ENCODE results near the gene PAQR9. TPM values are rescaled to one million over a fixed set of nuclear protein-coding genes. Genes with fewer than 3 reads are reported as not detected.

PAQR9 gene
- total RNA-seq, 2 experiments from 2014 or later = not detected

- no peaks in the 10 kb centered on the region for H3K36me3 ChIP-seq (ENCODE audit: insufficient read depth, low read length)
- BruUV-seq (replicated peaks) = no TSS peak
- ChIA-PET CTCF (ENCODE audit: unreplicated experiment) (no interaction called here), POLR2A (no interaction called here)
- no peaks in the 10 kb centered on the region for H3K4me1 ChIP-seq (ENCODE audit: insufficient read depth, low read length, poor library complexity, severe bottlenecking)
- no peak overlapping the region for H3K4me3 ChIP-seq (ENCODE audit: low read depth, low read length, poor library complexity, severe bottlenecking)
- no peak overlapping the region for H3K4me2 ChIP-seq (ENCODE audit: low read length)
- no peaks in the 10 kb centered on the region for H3K9me3 ChIP-seq (ENCODE audit: low read length)
- H2AFZ ChIP-seq (ENCODE audit: low read length) = no peak overlapping the region
- no peaks in the 10 kb centered on the region for H3K79me2 ChIP-seq (ENCODE audit: insufficient read depth, low read depth, low read length)
- H3K9me2 ChIP-seq (ENCODE audit: insufficient read depth, low read length) = no peaks in the 10 kb centered on the region
- intact Hi-C loops (cut with micrococcal nuclease; ENCODE audit: unreplicated experiment) = no loop called here
- TF ChIP-seq CTCF (conservative IDR thresholded peaks at IDR 0.05; ENCODE audit: low read length) = no peak
- no peaks in the 10 kb centered on the region for H4K20me1 ChIP-seq (ENCODE audit: insufficient read depth, low read length)
- no peak overlapping the region for H3K27ac ChIP-seq (ENCODE audit: low read depth, low read length, poor library complexity, severe bottlenecking)
- no peak for DNase-seq (ENCODE audit: low spot score)
Observed at GRCh38 chr3:142930463-142930862, 33.0 kb downstream of the PAQR9 start.

- no peak for TF ChIP-seq EZH2phosphoT487 (IDR thresholded peaks at IDR 0.05; ENCODE audit: borderline replicate concordance, low read depth, low read length)
- no peak for TF ChIP-seq CTCF (conservative IDR thresholded peaks at IDR 0.05; ENCODE audit: low read length)
- no peak overlapping the region for H2AFZ ChIP-seq (ENCODE audit: low read length)
- H3K4me3 ChIP-seq (ENCODE audit: low read depth, low read length, poor library complexity, severe bottlenecking) = no peak overlapping the region
- ChIA-PET POLR2A (no interaction called here), CTCF (ENCODE audit: unreplicated experiment) (no interaction called here)
- H3K36me3 ChIP-seq (ENCODE audit: insufficient read depth, low read length) = no peaks in the 10 kb centered on the region
- no peaks in the 10 kb centered on the region for H3K9me3 ChIP-seq (ENCODE audit: low read length)
- H3K27ac ChIP-seq (ENCODE audit: low read depth, low read length, poor library complexity, severe bottlenecking) = no peak overlapping the region
- no peaks in the 10 kb centered on the region for H3K79me2 ChIP-seq (ENCODE audit: insufficient read depth, low read depth, low read length)
- H3K9me2 ChIP-seq (ENCODE audit: insufficient read depth, low read length) = no peaks in the 10 kb centered on the region
- H4K20me1 ChIP-seq (ENCODE audit: insufficient read depth, low read length) = no peaks in the 10 kb centered on the region
- H3K4me2 ChIP-seq (ENCODE audit: low read length) = no peak overlapping the region
- intact Hi-C loops (cut with micrococcal nuclease; ENCODE audit: unreplicated experiment) = no loop called here
- no TSS peak for BruUV-seq (replicated peaks)
- no peaks in the 10 kb centered on the region for H3K4me1 ChIP-seq (ENCODE audit: insufficient read depth, low read length, poor library complexity, severe bottlenecking)
- no peak for DNase-seq (ENCODE audit: low spot score)
Observed at GRCh38 chr3:142929890-142930289, 33.6 kb downstream of the PAQR9 start.

- intact Hi-C loops (cut with micrococcal nuclease; ENCODE audit: unreplicated experiment) = no loop called here
- CTCF ChIA-PET (ENCODE audit: unreplicated experiment) = no interaction called here
- H3K9me3 ChIP-seq (ENCODE audit: low read length) = no peaks in the 10 kb centered on the region
Observed at GRCh38 chr3:142929109-142929508, 34.4 kb downstream of the PAQR9 start.

More at GRCh38 chr3:142929109-142929508, 34.4 kb downstream of the PAQR9 start:
- Histone ChIP-seq H2AFZ (ENCODE audit: low read length) (no peak overlapping the region), H4K20me1 (ENCODE audit: insufficient read depth, low read length) (no peaks in the 10 kb centered on the region), H3K4me3 (ENCODE audit: low read depth, low read length, poor library complexity, severe bottlenecking) (no peak overlapping the region), H3K79me2 (ENCODE audit: insufficient read depth, low read depth, low read length) (no peaks in the 10 kb centered on the region), H3K4me2 (ENCODE audit: low read length) (no peak overlapping the region), H3K9me2 (ENCODE audit: insufficient read depth, low read length) (no peaks in the 10 kb centered on the region), H3K4me1 (ENCODE audit: insufficient read depth, low read length, poor library complexity, severe bottlenecking) (no peaks in the 10 kb centered on the region), H3K36me3 (ENCODE audit: insufficient read depth, low read length) (no peaks in the 10 kb centered on the region), H3K27ac (ENCODE audit: low read depth, low read length, poor library complexity, severe bottlenecking) (no peak overlapping the region)
- POLR2A ChIA-PET = no interaction called here
- TF ChIP-seq EZH2phosphoT487 (IDR thresholded peaks at IDR 0.05; ENCODE audit: borderline replicate concordance, low read depth, low read length) = no peak
- peak; percentile 79 for TF ChIP-seq CTCF (conservative IDR thresholded peaks at IDR 0.05; ENCODE audit: low read length)
- DNase-seq (ENCODE audit: low spot score) = peak; percentile 43
- no TSS peak for BruUV-seq (replicated peaks)
